Myometrial cell (primary cell): ENCODE results near the gene GAREM1. TPM values are rescaled to one million over a fixed set of nuclear protein-coding genes. Genes with fewer than 3 reads are reported as not detected.

ENCODE experiments used
- total RNA-seq: library from RNA; depleted of rRNA; stranded (reverse); fragments of >200 nt; gene quantifications from 2 replicates; pipeline ENCODE4 v1.2.3, GENCODE V29; 2015

The GAREM1 gene
- total RNA-seq, result 0.89 and 1.7 TPM in 2 replicates

DNA sequence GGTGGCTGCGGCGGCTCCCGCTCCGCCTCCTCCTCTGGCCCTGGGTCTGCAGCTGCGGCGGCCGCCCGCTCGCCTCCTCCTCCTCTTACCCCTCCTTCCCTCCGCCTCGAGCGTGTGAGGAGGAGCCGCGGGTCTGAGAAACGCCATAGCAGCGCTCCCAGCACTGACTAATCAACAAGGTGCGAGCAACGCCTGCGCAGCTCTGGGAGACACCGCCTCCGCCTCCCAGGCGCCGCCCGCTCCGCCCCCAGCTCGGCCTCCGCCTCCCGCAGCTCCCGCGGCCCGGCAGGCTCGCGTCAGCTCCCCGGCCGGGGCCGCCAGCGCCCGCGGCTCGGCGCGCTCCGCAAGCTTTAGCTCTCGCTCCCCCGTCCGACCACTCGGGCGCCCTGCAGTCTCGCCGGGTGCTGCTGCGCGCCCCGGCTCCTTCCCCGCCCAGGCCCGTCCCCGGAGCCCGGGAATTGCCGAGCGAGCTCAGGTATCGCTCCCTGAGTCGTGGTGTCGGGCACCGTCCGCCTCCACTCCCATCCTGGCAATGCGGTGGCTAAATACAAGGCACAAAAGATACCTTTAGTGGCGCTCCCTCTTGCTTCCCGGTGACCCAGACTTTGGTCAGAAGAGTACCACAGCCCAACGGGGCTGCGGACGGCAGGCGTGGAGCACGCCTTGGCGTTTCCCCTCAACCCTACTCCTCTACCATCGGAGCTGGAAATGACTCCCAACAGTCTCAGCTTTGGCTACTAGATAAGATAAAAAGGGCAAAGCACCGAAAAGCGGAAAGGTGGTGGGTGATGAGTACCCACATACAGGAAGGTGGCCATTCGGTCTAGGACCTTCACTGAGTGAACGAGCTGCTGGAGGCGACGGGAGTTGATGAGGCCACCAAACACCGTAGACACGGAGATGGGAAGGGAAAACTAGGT is at the start of gene GAREM1:
TSS of gene GAREM1 (minus strand) at position 169 of the 920 bp plus-strand sequence. CDS start 454 bp downstream, outside the sequence.

